Neural cell (in vitro differentiated cells): ENCODE measurements around the gene SF3B3.

Experiments
- CTCF ChIP-seq: fragments of 450-650 bp; IDR thresholded peaks from 2 replicates; pipeline ENCODE4 v1.5.1; 2014; ENCODE audit warnings: antibody characterized with exemption, mild to moderate bottlenecking, moderate library complexity; ENCODE audit not compliant: poor library complexity, severe bottlenecking
- EZH2 ChIP-seq: fragments of 200-600, 300-800 bp; shearing (Covaris generic), sonication (generic); IDR thresholded peaks from 2 replicates; pipeline ENCODE4 v1.6.1; 2014; ENCODE audit warnings: antibody characterized with exemption, low read length, borderline replicate concordance, mild to moderate bottlenecking; ENCODE audit not compliant: insufficient read depth, poor library complexity, severe bottlenecking
- MXI1 ChIP-seq: fragments of 450-650 bp; conservative IDR thresholded peaks from 2 replicates; pipeline ENCODE4 v1.6.1; 2014; ENCODE audit warnings: antibody characterized with exemption, mild to moderate bottlenecking; ENCODE audit not compliant: poor library complexity, severe bottlenecking
- POLR2AphosphoS5 ChIP-seq: IDR thresholded peaks from 2 replicates; pipeline ENCODE4 v1.6.1; 2012
- SMC3 ChIP-seq: fragments of 450-650 bp; conservative IDR thresholded peaks from 2 replicates; pipeline ENCODE4 v1.6.1; 2014; ENCODE audit warnings: antibody characterized with exemption, mild to moderate bottlenecking, moderate library complexity; ENCODE audit not compliant: poor library complexity
- TAF1 ChIP-seq: IDR thresholded peaks from 2 replicates; pipeline ENCODE4 v1.6.1; 2012; ENCODE audit warnings: low read depth

DNA sequence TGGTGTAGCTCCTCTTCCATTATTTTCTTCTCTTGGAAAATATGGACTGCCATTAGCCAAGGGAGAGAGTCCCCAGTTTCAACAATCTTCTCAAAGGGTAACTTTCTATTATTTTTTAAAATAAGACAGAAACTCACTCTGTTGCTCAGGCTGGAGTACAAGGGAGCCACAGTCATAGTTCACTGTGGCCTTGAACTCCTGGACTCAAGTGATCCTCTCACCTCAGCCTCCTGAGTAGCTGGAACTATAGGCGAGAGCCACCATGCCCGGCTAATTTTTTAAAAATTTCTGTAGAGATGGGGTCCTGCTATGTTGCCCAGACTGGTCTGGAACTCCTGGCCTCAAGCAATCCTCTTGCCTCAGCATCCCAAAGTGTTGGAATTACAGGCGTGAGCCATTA, 13.4 kb upstream of the SF3B3 start:
- TF ChIP-seq POLR2AphosphoS5 (no peak), CTCF (no peak), EZH2 (no peak), MXI1 (no peak), SMC3 (no peak), TAF1 (no peak)
